ENCODE data around the gene MMP15. TPM values are rescaled to one million over a fixed set of nuclear protein-coding genes. Genes with fewer than 3 reads are reported as not detected.

MMP15 gene
- total and polyA plus RNA-seq, 2 of the 4 experiments (the other 2 are of a cell fraction), result 0.18 to 0.56 TPM

GRCh38 chr16:57985204-57986181 is 40.1 kb upstream of the MMP15 start:
- 17% methylated on average over 7 of the region's 62 CpGs; no CpG with 5 or more reads in 1 of the 2 experiments for WGBS, 2 experiments (ENCODE audit: extremely low coverage in 2 of 2, insufficient read length in 1 of 2)
- Histone ChIP-seq H2BK15ac (ENCODE audit: low read depth, low read length) (no peak overlapping the region), H3K14ac (replicated peaks; ENCODE audit: low read depth, low read length) (no peak overlapping the region), H4K8ac (ENCODE audit: low read depth in 2 of 2, low read length in 2 of 2) (no peak overlapping the region), H3K4me3 (ENCODE audit: insufficient read depth, low read depth, low read length) (peak overlapping the region; percentile 48), H3K4me1 (ENCODE audit: control insufficient read depth, insufficient read depth, low read length) (peaks cover 2% of the 10 kb centered on the region; the same call in 1 of the 2 replicates), H3K4ac (ENCODE audit: low read depth, low read length) (no peak overlapping the region), H4K20me1 (ENCODE audit: insufficient read depth, low read length) (no peaks in the 10 kb centered on the region; the same call in 1 of the 2 replicates), H3K36me3 (ENCODE audit: control insufficient read depth, insufficient read depth, low read length) (no peaks in the 10 kb centered on the region), H3K27me3 (ENCODE audit: control insufficient read depth, insufficient read depth, low read length) (peaks cover 43% of the 10 kb centered on the region), H3K18ac (ENCODE audit: low read depth, low read length) (no peak overlapping the region), H3K9me1 (ENCODE audit: insufficient read depth, low read length) (no peaks in the 10 kb centered on the region), H3K79me1 (ENCODE audit: low read depth in 1 of 2, low read length in 2 of 2) (no peaks in the 10 kb centered on the region), H2AK9ac (replicated peaks; ENCODE audit: low read depth, low read length, poor library complexity) (peak overlapping the region; percentile 42), H3K56ac (ENCODE audit: extremely low read depth, insufficient read depth, low read length) (no peak overlapping the region), H3K9ac (ENCODE audit: low read depth, low read length) (no peak overlapping the region), H2AFZ (replicated peaks; ENCODE audit: low read length, poor library complexity) (peak overlapping the region; percentile 91), H4K91ac (ENCODE audit: insufficient read depth, low read depth, low read length) (no peak overlapping the region), H2AK5ac (ENCODE audit: low read depth, low read length) (no peak overlapping the region), H2BK20ac (ENCODE audit: low read depth, low read length) (no peak overlapping the region), H3K4me2 (ENCODE audit: low read depth, low read length) (peak overlapping the region; percentile 74), H3K9me3 (ENCODE audit: control insufficient read depth, insufficient read depth, low read length) (no peaks in the 10 kb centered on the region), H2BK5ac (ENCODE audit: low read depth, low read length, poor library complexity, severe bottlenecking) (no peak overlapping the region), H3K23ac (ENCODE audit: low read depth, low read length) (no peak overlapping the region), H3K27ac (ENCODE audit: insufficient read depth, low read length) (no peak overlapping the region), H4K5ac (ENCODE audit: low read depth, low read length) (no peak overlapping the region), H2BK120ac (ENCODE audit: low read depth, low read length) (no peak overlapping the region)
- dilution Hi-C loops (cut with HindIII; ENCODE audit: low sequenced_read_pairs, unreplicated experiment) (no loop called here), intact Hi-C loops (cut with micrococcal nuclease) (no loop called here), in situ Hi-C loops (cut with MboI; ENCODE audit: low sequenced_read_pairs) (no loop called here)
- POLR2A ChIA-PET (ENCODE audit: unreplicated experiment), result no interaction called here
- CTCF ChIA-PET, result no interaction called here
- BruUV-seq (replicated peaks), result no TSS peak
- TF ChIP-seq RAD21 (IDR thresholded peaks at IDR 0.05; ENCODE audit: low read length) (no peak), NFE2L2 (IDR thresholded peaks at IDR 0.05; ENCODE audit: low read depth, low read length) (no peak), POLR2A (IDR thresholded peaks at IDR 0.05; ENCODE audit: low read depth, low read length) (no peak), BHLHE40 (IDR thresholded peaks at IDR 0.05; ENCODE audit: low read depth, low read length) (no peak), MAZ (IDR thresholded peaks at IDR 0.05; ENCODE audit: borderline replicate concordance, low read depth, low read length) (no peak), CHD1 (IDR thresholded peaks at IDR 0.05; ENCODE audit: low read depth, low read length) (no peak), RFX5 (IDR thresholded peaks at IDR 0.05; ENCODE audit: low read depth, low read length) (no peak), RCOR1 (IDR thresholded peaks at IDR 0.05; ENCODE audit: insufficient replicate concordance, low read length) (no peak), CEBPB (IDR thresholded peaks at IDR 0.05; ENCODE audit: low read depth, low read length) (no peak)
- TF ChIP-seq, protein P1, sequence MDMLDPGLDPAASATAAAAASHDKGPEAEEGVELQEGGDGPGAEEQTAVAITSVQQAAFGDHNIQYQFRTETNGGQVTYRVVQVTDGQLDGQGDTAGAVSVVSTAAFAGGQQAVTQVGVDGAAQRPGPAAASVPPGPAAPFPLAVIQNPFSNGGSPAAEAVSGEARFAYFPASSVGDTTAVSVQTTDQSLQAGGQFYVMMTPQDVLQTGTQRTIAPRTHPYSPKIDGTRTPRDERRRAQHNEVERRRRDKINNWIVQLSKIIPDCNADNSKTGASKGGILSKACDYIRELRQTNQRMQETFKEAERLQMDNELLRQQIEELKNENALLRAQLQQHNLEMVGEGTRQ (IDR thresholded peaks at IDR 0.05; ENCODE audit: low read depth, low read length), result no peak
- ATAC-seq (ENCODE audit: low read depth) (peak; percentile 59), DNase-seq (no peak)

Measured in IMR-90 (cell line).